ENCODE results near the gene MESP2. TPM values are rescaled to one million over a fixed set of nuclear protein-coding genes. Genes with fewer than 3 reads are reported as not detected.

MESP2 gene
- total and polyA plus RNA-seq, 4 donors: 0.03 TPM; not detected in 3

- TF ChIP-seq HNF4G (IDR thresholded peaks at IDR 0.05) (no peak), JUND (IDR thresholded peaks at IDR 0.05) (no peak)
These were observed 17.2 kb upstream of the MESP2 start (continued) for GRCh38 chr15:89758981-89759380.

GRCh38 chr15:89759835-89760234 is 16.3 kb upstream of the MESP2 start:
- Histone ChIP-seq H3K4me3 (ENCODE audit: low read depth in 1 of 3, low read length in 3 of 3) (no peak overlapping the region), H3K27ac (ENCODE audit: low read depth in 1 of 2, low read length in 2 of 2) (no peak overlapping the region), H3K4me1 (ENCODE audit: control insufficient read depth in 4 of 4, insufficient read depth in 4 of 4, low read length in 3 of 4) (peaks cover 7 to 21% (median 17%) of the 10 kb centered on the region in 4 donors), H3K9me3 (ENCODE audit: control insufficient read depth in 4 of 4, low read length in 3 of 4) (no peaks in the 10 kb centered on the region), H3K36me3 (ENCODE audit: control insufficient read depth in 4 of 4, insufficient read depth in 3 of 4, low read depth in 1 of 4, low read length in 3 of 4) (no peaks in the 10 kb centered on the region), H3K27me3 (ENCODE audit: control insufficient read depth in 4 of 4, insufficient read depth in 4 of 4, low read length in 3 of 4) (no peaks in the 10 kb centered on the region), H3K9ac (ENCODE audit: low read depth in 1 of 2, low read length in 2 of 2) (no peak overlapping the region)
- WGBS: 89% methylated on average over 3 of the region's 3 CpGs
- TF ChIP-seq GABPA (IDR thresholded peaks at IDR 0.05 in 1 of 2, conservative IDR thresholded peaks at IDR 0.05 in 1 of 2): no peak
- TF ChIP-seq RXRA (IDR thresholded peaks at IDR 0.05): no peak
- no peak for TF ChIP-seq HNF4A (conservative IDR thresholded peaks at IDR 0.05)
- no peak for TF ChIP-seq ZBTB33 (IDR thresholded peaks at IDR 0.05)
- no peak for TF ChIP-seq RAD21 (IDR thresholded peaks at IDR 0.05)
- no peak for TF ChIP-seq EGR1 (IDR thresholded peaks at IDR 0.05; ENCODE audit: low read depth in 2 of 2)
- TF ChIP-seq HNF4G (IDR thresholded peaks at IDR 0.05): no peak
- TF ChIP-seq ATF3 (IDR thresholded peaks at IDR 0.05): no peak
- no peak for TF ChIP-seq JUND (IDR thresholded peaks at IDR 0.05)
- no peak for DNase-seq (ENCODE audit: low spot score)

GRCh38 chr15:89760303-89761008 is 15.7 kb upstream of the MESP2 start:
- no peak overlapping the region for H3K9ac ChIP-seq (ENCODE audit: low read depth in 1 of 2, low read length in 2 of 2)
- H3K4me3 ChIP-seq (ENCODE audit: low read depth in 1 of 3, low read length in 3 of 3): no peak overlapping the region
- TF ChIP-seq TAF1 (conservative IDR thresholded peaks at IDR 0.05) (no peak), ZBTB33 (IDR thresholded peaks at IDR 0.05) (no peak), REST (IDR thresholded peaks at IDR 0.05) (peak; percentile 89), GABPA (IDR thresholded peaks at IDR 0.05 in 1 of 2, conservative IDR thresholded peaks at IDR 0.05 in 1 of 2) (no peak), RAD21 (IDR thresholded peaks at IDR 0.05) (peak; percentile 96), CTCF (IDR thresholded peaks at IDR 0.05; ENCODE audit: low read depth, low read length, missing input control) (peak; percentile 94), HNF4A (conservative IDR thresholded peaks at IDR 0.05) (no peak)
- DNase-seq (ENCODE audit: low spot score): peak; percentile 87
- no peaks in the 10 kb centered on the region for H3K27me3 ChIP-seq (ENCODE audit: control insufficient read depth in 4 of 4, insufficient read depth in 4 of 4, low read length in 3 of 4)
- 40% methylated on average over 16 of the region's 16 CpGs for WGBS
- no peaks in the 10 kb centered on the region for H3K36me3 ChIP-seq (ENCODE audit: control insufficient read depth in 4 of 4, insufficient read depth in 3 of 4, low read depth in 1 of 4, low read length in 3 of 4)
- H3K27ac ChIP-seq (ENCODE audit: low read depth in 1 of 2, low read length in 2 of 2): peak overlapping the region in 1 of 2 donors; percentile 36
- no peaks in the 10 kb centered on the region for H3K9me3 ChIP-seq (ENCODE audit: control insufficient read depth in 4 of 4, low read length in 3 of 4)
- peaks cover 7 to 21% (median 17%) of the 10 kb centered on the region in 4 donors for H3K4me1 ChIP-seq (ENCODE audit: control insufficient read depth in 4 of 4, insufficient read depth in 4 of 4, low read length in 3 of 4)

Data from liver (tissue), 9 donors.